Loucy (cell line): ENCODE data around the gene PTRHD1.

ENCODE experiments used
- H2AFZ ChIP-seq: fragments of 200-600 bp; sonication (generic); 2 replicates; pipeline ENCODE4 v1.6.0; 2016; ENCODE audit warnings: antibody characterized with exemption, mild to moderate bottlenecking, low read length, moderate library complexity
- H3F3A ChIP-seq: fragments of 200-600 bp; 2 replicates; pipeline ENCODE4 v1.6.0; 2016; ENCODE audit warnings: antibody characterized with exemption, low read depth, mild to moderate bottlenecking
- H3K27me3 ChIP-seq: fragments of 200-600 bp; sonication (generic); 2 replicates; pipeline ENCODE4 v1.6.1; 2014; ENCODE audit warnings: low read length, mild to moderate bottlenecking; ENCODE audit not compliant: insufficient read depth, poor library complexity, severe bottlenecking
- H3K36me3 ChIP-seq: fragments of 200-600 bp; sonication (generic); 2 replicates; pipeline ENCODE4 v1.6.1; 2016; ENCODE audit warnings: low read length; ENCODE audit not compliant: insufficient read depth
- H3K4me1 ChIP-seq: fragments of 200-600 bp; sonication (generic); 2 replicates; pipeline ENCODE4 v1.5.1; 2014; ENCODE audit warnings: low read length, mild to moderate bottlenecking; ENCODE audit not compliant: insufficient read depth, poor library complexity, severe bottlenecking
- H3K4me2 ChIP-seq: fragments of 200-600 bp; sonication (generic); 2 replicates; pipeline ENCODE4 v1.6.0; 2014; ENCODE audit warnings: antibody characterized with exemption, low read length, low read depth, mild to moderate bottlenecking; ENCODE audit not compliant: poor library complexity, severe bottlenecking
- H3K4me3 ChIP-seq: fragments of 200-600 bp; sonication (generic); 2 replicates; pipeline ENCODE4 v1.5.1; 2014; ENCODE audit warnings: low read length, mild to moderate bottlenecking, mixed read lengths; ENCODE audit not compliant: poor library complexity, severe bottlenecking
- H3K79me2 ChIP-seq: fragments of 200-600 bp; sonication (generic); 2 replicates; pipeline ENCODE4 v1.6.1; 2014; ENCODE audit warnings: low read length; ENCODE audit not compliant: insufficient read depth
- H3K9ac ChIP-seq: fragments of 200-600 bp; sonication (generic); 2 replicates; pipeline ENCODE4 v1.6.0; 2014; ENCODE audit warnings: mild to moderate bottlenecking, low read depth, low read length, moderate library complexity; ENCODE audit not compliant: poor library complexity, severe bottlenecking
- H3K9me2 ChIP-seq: fragments of 200-600 bp; sonication (generic); replicated peaks from 2 replicates; pipeline ENCODE4 v1.6.1; 2016; ENCODE audit warnings: low read depth, low read length, mixed read lengths
- H3K9me3 ChIP-seq: fragments of 200-600 bp; sonication (generic); 2 replicates; pipeline ENCODE4 v1.6.1; 2014; ENCODE audit warnings: mild to moderate bottlenecking, antibody characterized with exemption, low read length, low read depth; ENCODE audit not compliant: insufficient read depth
- H4K20me1 ChIP-seq: fragments of 200-600 bp; sonication (generic); 2 replicates; pipeline ENCODE4 v1.6.0; 2014; ENCODE audit warnings: antibody characterized with exemption, low read length, mild to moderate bottlenecking; ENCODE audit not compliant: insufficient read depth, poor library complexity, severe bottlenecking
- CTCF ChIP-seq: fragments of 200-600 bp; sonication (generic); conservative IDR thresholded peaks from 2 replicates; pipeline ENCODE4 v1.5.1; 2014; ENCODE audit warnings: mild to moderate bottlenecking, antibody characterized with exemption, low read length
- EZH2phosphoT487 ChIP-seq: fragments of 200-600 bp; IDR thresholded peaks from 2 replicates; pipeline ENCODE4 v1.6.1; 2018; ENCODE audit warnings: antibody characterized with exemption, mild to moderate bottlenecking, moderate library complexity, borderline replicate concordance

The PTRHD1 gene

GRCh38 chr2:24838541-24838940 is 45.4 kb upstream of the PTRHD1 start:
- no peaks in the 10 kb centered on the region for H3K4me1 ChIP-seq
- H3K4me3 ChIP-seq: no peak overlapping the region
- H3K36me3 ChIP-seq: peaks cover 85% of the 10 kb centered on the region; the same call in 1 of the 2 replicates
- TF ChIP-seq EZH2phosphoT487 (no peak), CTCF (no peak)
- no peaks in the 10 kb centered on the region for H3K9me3 ChIP-seq
- H3K79me2 ChIP-seq: no peaks in the 10 kb centered on the region
- H3F3A ChIP-seq: no peaks in the 10 kb centered on the region
- no peaks in the 10 kb centered on the region for H3K9me2 ChIP-seq
- H3K27me3 ChIP-seq: no peaks in the 10 kb centered on the region
- no peaks in the 10 kb centered on the region for H4K20me1 ChIP-seq
- H3K4me2 ChIP-seq: no peak overlapping the region
- no peak overlapping the region for H3K9ac ChIP-seq
- no peak overlapping the region for H2AFZ ChIP-seq

GRCh38 chr2:24837996-24838513 is 44.9 kb upstream of the PTRHD1 start:
- no peak overlapping the region for H3K4me2 ChIP-seq
- peaks cover 85% of the 10 kb centered on the region; the same call in 1 of the 2 replicates for H3K36me3 ChIP-seq
- no peak overlapping the region for H3K4me3 ChIP-seq
- no peaks in the 10 kb centered on the region for H4K20me1 ChIP-seq
- no peak overlapping the region for H3K9ac ChIP-seq
- H2AFZ ChIP-seq: no peak overlapping the region
- H3K4me1 ChIP-seq: no peaks in the 10 kb centered on the region
- H3K9me3 ChIP-seq: no peaks in the 10 kb centered on the region
- no peaks in the 10 kb centered on the region for H3K79me2 ChIP-seq
- TF ChIP-seq EZH2phosphoT487: no peak
- no peak for TF ChIP-seq CTCF
- no peaks in the 10 kb centered on the region for H3K9me2 ChIP-seq
- no peaks in the 10 kb centered on the region for H3K27me3 ChIP-seq
- no peaks in the 10 kb centered on the region for H3F3A ChIP-seq

GRCh38 chr2:24836706-24837105 is 43.5 kb upstream of the PTRHD1 start:
- Histone ChIP-seq H3K9ac (no peak overlapping the region), H2AFZ (no peak overlapping the region), H3K4me3 (no peak overlapping the region), H3K9me3 (no peaks in the 10 kb centered on the region), H3K4me1 (no peaks in the 10 kb centered on the region), H3K27me3 (no peaks in the 10 kb centered on the region), H3K9me2 (no peaks in the 10 kb centered on the region), H3K36me3 (peaks cover 72% of the 10 kb centered on the region; the same call in 1 of the 2 replicates), H4K20me1 (no peaks in the 10 kb centered on the region), H3F3A (no peaks in the 10 kb centered on the region), H3K79me2 (no peaks in the 10 kb centered on the region), H3K4me2 (no peak overlapping the region)
- TF ChIP-seq EZH2phosphoT487 (no peak), CTCF (no peak)
